Coronary artery (tissue), 2 donors: ENCODE data around the gene MTRFR.

ENCODE experiments used
- DNase-seq: peaks from one replicate; pipeline ENCODE4 v3.0.0-alpha.2; 2017; ENCODE audit warnings: low spot score
- H3K27ac ChIP-seq, 2 donors: fragments of 200-600 bp; sonication (generic); one replicate each; pipeline ENCODE4 v1.5.1; 2016 to 2019
- H3K4me3 ChIP-seq: fragments of 200-600 bp; sonication (generic); 2 replicates; pipeline ENCODE4 v1.5.1; 2016; ENCODE audit warnings: mild to moderate bottlenecking, moderate library complexity
- CTCF ChIP-seq: fragments of 200-600 bp; sonication (generic); IDR thresholded peaks from one replicate; pipeline ENCODE4 v1.5.1; 2019; ENCODE audit warnings: antibody characterized with exemption

The MTRFR gene

GRCh38 chr12:123261196-123261595, 28.0 kb downstream of the MTRFR start:
- Histone ChIP-seq H3K4me3 (no peak overlapping the region), H3K27ac (no peak overlapping the region)
- no peak for DNase-seq
- no peak for TF ChIP-seq CTCF

- no peak for DNase-seq
- Histone ChIP-seq H3K4me3 (no peak overlapping the region), H3K27ac (no peak overlapping the region)
- TF ChIP-seq CTCF: no peak
These were observed 30.1 kb downstream of the MTRFR start for GRCh38 chr12:123263196-123263817.

DNA sequence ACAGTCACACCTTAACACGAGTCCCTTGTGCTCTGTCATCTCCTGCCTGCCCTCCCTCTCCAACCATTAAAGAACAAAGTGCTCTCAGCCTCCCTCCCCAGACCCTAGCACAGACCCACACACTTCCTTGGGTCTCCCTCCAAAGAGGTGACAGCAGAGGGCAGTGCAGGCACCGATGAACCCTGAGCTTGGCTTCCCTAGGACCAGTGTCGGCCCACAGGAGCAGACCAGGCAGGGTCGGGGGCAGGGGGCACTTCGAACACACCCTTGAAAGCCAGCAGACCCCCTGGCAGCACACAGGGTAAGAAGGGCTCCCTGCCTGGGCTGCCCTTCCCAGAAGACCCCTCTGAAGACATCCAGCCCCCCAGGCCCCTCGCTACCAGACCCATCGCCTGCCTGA, 31.4 kb downstream of the MTRFR start:
- no peak for TF ChIP-seq CTCF
- Histone ChIP-seq H3K27ac (no peak overlapping the region), H3K4me3 (no peak overlapping the region)
- no peak for DNase-seq

GRCh38 chr12:123265851-123266678, 32.8 kb downstream of the MTRFR start:
- no peak for DNase-seq
- no peak overlapping the region for H3K4me3 ChIP-seq
- no peak overlapping the region for H3K27ac ChIP-seq
- TF ChIP-seq CTCF: no peak

- no peak for DNase-seq
- no peak for TF ChIP-seq CTCF
- Histone ChIP-seq H3K27ac (no peak overlapping the region), H3K4me3 (no peak overlapping the region)
These were observed 33.5 kb downstream of the MTRFR start for GRCh38 chr12:123266679-123267277.

GRCh38 chr12:123267335-123267920, 34.2 kb downstream of the MTRFR start:
- Histone ChIP-seq H3K4me3 (no peak overlapping the region), H3K27ac (peak overlapping the region in 1 of 2 donors; percentile 95)
- no peak for DNase-seq
- TF ChIP-seq CTCF: no peak
